ENCODE data around the gene VMAC.

Gene VMAC

DNA sequence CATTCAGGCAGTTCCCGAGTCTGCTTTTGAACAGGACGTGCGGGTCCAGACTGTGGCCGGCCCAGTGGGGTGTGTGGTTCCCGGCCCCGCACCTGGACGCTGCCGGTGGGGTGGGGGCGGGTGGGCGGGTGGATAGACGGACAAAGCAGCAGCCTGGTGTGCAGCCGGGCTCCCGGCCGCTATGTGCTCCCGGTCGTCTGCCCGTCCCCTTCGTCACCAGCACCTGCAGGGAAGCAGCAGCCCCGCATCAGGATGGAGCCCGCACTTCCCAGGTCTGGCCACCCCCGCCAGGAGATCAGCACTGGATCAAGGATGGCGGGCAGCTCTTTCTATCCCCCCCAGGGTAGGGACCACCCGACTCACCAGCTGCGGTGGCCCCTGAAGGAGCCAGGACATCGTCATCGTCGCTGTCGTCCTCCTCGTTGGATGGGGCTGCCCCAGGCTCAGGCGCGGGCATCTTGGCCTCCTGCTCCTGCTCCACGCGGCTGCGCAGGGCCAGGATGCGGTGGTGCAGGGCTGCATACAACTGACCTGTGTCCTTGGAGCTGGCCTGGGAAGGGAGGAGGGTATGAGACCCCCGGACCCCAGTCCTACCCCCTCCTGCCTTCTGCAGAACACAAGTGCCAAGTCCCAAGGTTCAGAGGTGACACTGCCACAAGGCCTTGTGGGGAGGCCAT lies 12.9 kb downstream of the VMAC start:
- no peak overlapping the region for H3K27ac ChIP-seq (ENCODE audit: low read length)
- TF ChIP-seq, protein P1, sequence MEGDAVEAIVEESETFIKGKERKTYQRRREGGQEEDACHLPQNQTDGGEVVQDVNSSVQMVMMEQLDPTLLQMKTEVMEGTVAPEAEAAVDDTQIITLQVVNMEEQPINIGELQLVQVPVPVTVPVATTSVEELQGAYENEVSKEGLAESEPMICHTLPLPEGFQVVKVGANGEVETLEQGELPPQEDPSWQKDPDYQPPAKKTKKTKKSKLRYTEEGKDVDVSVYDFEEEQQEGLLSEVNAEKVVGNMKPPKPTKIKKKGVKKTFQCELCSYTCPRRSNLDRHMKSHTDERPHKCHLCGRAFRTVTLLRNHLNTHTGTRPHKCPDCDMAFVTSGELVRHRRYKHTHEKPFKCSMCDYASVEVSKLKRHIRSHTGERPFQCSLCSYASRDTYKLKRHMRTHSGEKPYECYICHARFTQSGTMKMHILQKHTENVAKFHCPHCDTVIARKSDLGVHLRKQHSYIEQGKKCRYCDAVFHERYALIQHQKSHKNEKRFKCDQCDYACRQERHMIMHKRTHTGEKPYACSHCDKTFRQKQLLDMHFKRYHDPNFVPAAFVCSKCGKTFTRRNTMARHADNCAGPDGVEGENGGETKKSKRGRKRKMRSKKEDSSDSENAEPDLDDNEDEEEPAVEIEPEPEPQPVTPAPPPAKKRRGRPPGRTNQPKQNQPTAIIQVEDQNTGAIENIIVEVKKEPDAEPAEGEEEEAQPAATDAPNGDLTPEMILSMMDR (IDR thresholded peaks at IDR 0.05; ENCODE audit: borderline replicate concordance, extremely low read depth, low read length, poor library complexity, severe bottlenecking): no peak
- TF ChIP-seq EZH2 (IDR thresholded peaks at IDR 0.05; ENCODE audit: borderline replicate concordance, low read depth, low read length, severe bottlenecking): no peak
- no peaks in the 10 kb centered on the region for H3K9me3 ChIP-seq (ENCODE audit: insufficient read depth, low read length, severe bottlenecking)
- DNase-seq (no peak), ATAC-seq (ENCODE audit: insufficient read depth, low read depth) (no peak)
- H3K4me1 ChIP-seq (ENCODE audit: insufficient read depth, low read length): no peaks in the 10 kb centered on the region
- peaks cover 70% of the 10 kb centered on the region for H3K36me3 ChIP-seq (ENCODE audit: insufficient read depth, low read length)
- H3K79me2 ChIP-seq (ENCODE audit: insufficient read depth, low read length): no peaks in the 10 kb centered on the region
- no peak overlapping the region for H3K4me2 ChIP-seq (ENCODE audit: insufficient read depth, low read length)
- H3K4me3 ChIP-seq (ENCODE audit: low read depth in 1 of 2, low read length in 2 of 2): no peak overlapping the region
- no peaks in the 10 kb centered on the region for H3K27me3 ChIP-seq (ENCODE audit: insufficient read depth, low read length, poor library complexity)
- peaks cover 25% of the 10 kb centered on the region; the same call in 1 of the 2 replicates for H4K20me1 ChIP-seq (ENCODE audit: insufficient read depth, low read length)
- no peak overlapping the region for H2AFZ ChIP-seq (ENCODE audit: low read depth, low read length)
- H3K9ac ChIP-seq (ENCODE audit: low read depth, low read length): no peak overlapping the region

DNA sequence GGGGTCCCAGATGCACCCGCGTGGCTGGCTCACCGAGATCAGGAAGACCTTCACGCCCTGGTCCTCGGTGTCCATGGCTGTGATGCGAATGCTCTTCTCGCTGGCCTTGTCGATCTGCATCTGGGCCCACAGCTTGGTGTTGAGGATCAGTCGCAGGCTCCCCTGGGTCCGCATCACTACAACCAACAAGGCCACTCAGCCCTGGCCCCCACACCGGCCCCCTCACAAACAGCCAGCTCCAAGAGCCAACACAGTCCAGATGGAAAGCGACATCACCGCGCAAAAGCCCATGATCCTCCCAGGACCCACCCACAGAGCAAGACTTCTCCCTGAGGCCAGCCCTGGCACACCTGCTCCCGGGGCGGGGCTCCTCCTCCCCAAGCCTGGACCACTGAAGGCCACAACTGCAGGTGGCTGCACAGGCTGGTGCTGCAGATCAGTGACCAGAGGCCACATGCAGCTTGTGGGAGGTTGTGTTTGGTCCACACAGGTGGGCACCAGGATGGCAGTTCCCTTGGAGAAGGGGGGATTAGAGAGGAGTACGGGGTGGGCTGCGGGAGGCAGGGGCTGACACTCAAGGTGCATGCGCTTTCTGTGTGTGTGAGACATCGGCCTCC lies 13.9 kb downstream of the VMAC start:
- DNase-seq: no peak
- no peak overlapping the region for H2AFZ ChIP-seq (ENCODE audit: low read depth, low read length)
- H3K36me3 ChIP-seq (ENCODE audit: insufficient read depth, low read length): peaks cover 80% of the 10 kb centered on the region

DNA sequence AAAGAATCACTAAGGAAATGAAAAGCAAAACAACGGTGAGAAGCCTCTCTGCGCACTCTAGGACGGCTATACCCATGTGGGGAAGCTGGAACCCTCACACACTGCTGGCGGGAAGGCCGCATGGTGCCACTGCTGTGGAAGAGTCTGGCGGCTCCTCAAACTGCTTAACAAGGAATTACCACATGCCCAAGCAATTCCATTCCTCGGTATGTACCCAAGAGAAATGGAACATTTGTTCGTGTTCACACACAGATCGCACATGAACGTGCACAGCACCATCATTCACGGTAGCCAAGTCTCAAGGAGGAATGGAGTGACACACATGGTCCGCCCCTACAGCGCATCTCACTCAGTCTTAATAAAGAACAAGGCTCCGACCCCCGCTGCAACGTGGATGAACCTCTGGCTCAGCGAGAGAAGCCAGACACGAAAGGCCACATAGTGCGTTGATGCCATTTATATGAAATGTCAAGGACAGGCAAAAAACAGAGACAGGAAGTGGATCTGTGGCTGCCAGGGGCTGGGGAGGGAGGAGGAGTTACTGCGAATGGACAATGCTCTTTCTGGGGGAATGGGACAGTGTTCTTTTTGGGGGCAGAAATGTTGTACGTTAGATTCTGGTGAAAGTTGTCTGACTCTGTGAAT lies 17.0 kb downstream of the VMAC start:
- TF ChIP-seq, protein P1 (IDR thresholded peaks at IDR 0.05; ENCODE audit: borderline replicate concordance, extremely low read depth, low read length, poor library complexity, severe bottlenecking): no peak
- TF ChIP-seq EZH2 (IDR thresholded peaks at IDR 0.05; ENCODE audit: borderline replicate concordance, low read depth, low read length, severe bottlenecking): no peak
- peaks cover 18% of the 10 kb centered on the region for H4K20me1 ChIP-seq (ENCODE audit: insufficient read depth, low read length)
- ATAC-seq (ENCODE audit: insufficient read depth, low read depth) (no peak), DNase-seq (no peak)
- H3K79me2 ChIP-seq (ENCODE audit: insufficient read depth, low read length): no peaks in the 10 kb centered on the region
- no peaks in the 10 kb centered on the region for H3K4me1 ChIP-seq (ENCODE audit: insufficient read depth, low read length)
- no peaks in the 10 kb centered on the region for H3K9me3 ChIP-seq (ENCODE audit: insufficient read depth, low read length, severe bottlenecking)
- no peaks in the 10 kb centered on the region for H3K27me3 ChIP-seq (ENCODE audit: insufficient read depth, low read length, poor library complexity)
- no peak overlapping the region for H3K27ac ChIP-seq (ENCODE audit: low read length)
- no peak overlapping the region for H3K9ac ChIP-seq (ENCODE audit: low read depth, low read length)
- no peak overlapping the region for H3K4me2 ChIP-seq (ENCODE audit: insufficient read depth, low read length)
- peaks cover 95% of the 10 kb centered on the region for H3K36me3 ChIP-seq (ENCODE audit: insufficient read depth, low read length)
- no peak overlapping the region for H2AFZ ChIP-seq (ENCODE audit: low read depth, low read length)
- no peak overlapping the region for H3K4me3 ChIP-seq (ENCODE audit: low read depth in 1 of 2, low read length in 2 of 2)

More for the DNA sequence above, 13.9 kb downstream of the VMAC start:
- Histone ChIP-seq H3K4me2 (ENCODE audit: insufficient read depth, low read length) (no peak overlapping the region), H3K27me3 (ENCODE audit: insufficient read depth, low read length, poor library complexity) (no peaks in the 10 kb centered on the region), H4K20me1 (ENCODE audit: insufficient read depth, low read length) (peaks cover 25% of the 10 kb centered on the region; the same call in 1 of the 2 replicates), H3K79me2 (ENCODE audit: insufficient read depth, low read length) (no peaks in the 10 kb centered on the region), H3K4me3 (ENCODE audit: low read depth in 1 of 2, low read length in 2 of 2) (no peak overlapping the region), H3K27ac (ENCODE audit: low read length) (no peak overlapping the region), H3K9ac (ENCODE audit: low read depth, low read length) (no peak overlapping the region), H3K4me1 (ENCODE audit: insufficient read depth, low read length) (no peaks in the 10 kb centered on the region), H3K9me3 (ENCODE audit: insufficient read depth, low read length, severe bottlenecking) (no peaks in the 10 kb centered on the region)
- ATAC-seq (ENCODE audit: insufficient read depth, low read depth): no peak
- TF ChIP-seq, protein P1 (IDR thresholded peaks at IDR 0.05; ENCODE audit: borderline replicate concordance, extremely low read depth, low read length, poor library complexity, severe bottlenecking): no peak
